HG03457 (cell line): Measurements from ENCODE around the gene RAD9A.

Experiments
- ATAC-seq: cut with Tn5 transposase; IDR thresholded peaks from one replicate; pipeline ENCODE4 v1.9.1; 2021; ENCODE audit warnings: moderate number of reproducible peaks; ENCODE audit not compliant: unreplicated experiment

Gene RAD9A

DNA sequence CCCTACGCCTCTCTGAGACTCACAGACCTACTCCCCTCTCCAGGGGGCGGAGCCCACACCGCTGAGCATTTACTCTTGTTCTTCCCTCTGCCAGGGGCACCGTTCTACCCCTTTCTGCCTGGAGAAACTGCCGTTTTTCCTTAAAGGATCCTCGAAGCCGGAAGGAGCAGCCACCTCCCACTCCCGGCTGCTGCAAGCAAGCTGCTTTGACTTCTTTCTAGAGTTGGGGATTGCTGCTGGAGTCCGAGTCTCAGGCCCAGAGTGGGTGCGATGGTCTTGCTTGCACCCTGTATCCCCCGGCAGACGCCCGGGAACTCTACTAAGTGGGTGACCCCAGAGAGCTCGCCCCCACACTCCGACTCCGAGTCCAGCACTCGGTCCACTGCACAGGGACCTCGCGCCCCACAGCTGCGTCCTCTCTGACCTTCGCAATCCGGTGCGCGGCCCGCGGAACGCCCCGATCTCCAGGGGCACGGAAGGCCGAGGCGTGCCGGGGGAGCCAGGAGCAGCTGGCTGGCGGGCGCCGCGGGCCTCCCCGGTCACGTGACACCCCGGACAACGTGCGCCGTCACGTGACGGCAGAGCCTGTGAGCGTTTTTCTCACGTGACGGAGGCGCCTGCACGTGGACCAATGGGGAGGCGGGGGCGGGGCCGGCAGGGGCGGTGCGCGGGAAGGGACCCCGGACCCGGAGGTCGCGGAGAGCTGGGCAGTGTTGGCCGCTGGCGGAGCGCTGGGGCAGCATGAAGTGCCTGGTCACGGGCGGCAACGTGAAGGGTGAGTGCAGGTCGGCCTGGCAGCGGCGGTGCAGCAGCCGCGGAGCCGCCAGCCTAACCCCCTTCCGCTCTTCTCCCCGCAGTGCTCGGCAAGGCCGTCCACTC, at the start of gene RAD9A:
TSS of gene RAD9A (plus strand) at position 683 of the 879 bp plus-strand sequence. CDS start at position 742, 59 bp downstream.
- peak; percentile 38 for ATAC-seq

DNA sequence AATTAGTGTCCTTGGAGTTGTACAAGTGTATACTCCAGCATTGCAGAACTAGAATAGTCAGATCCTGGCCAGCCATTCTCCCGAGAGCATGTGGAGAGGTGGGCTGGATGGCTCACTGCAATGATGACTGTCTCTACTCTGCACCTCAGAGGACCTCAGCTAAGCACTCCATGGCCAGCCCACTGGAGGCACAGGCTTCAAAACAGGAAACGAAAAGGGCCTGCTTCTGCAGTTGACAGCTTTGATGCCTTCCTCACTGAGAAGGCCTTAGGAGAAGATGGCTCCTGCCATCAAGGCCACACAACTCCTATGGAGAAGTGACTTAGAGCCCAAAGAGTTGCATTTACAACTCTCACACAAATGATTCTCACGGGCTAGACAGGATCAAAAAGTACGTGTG, 47.5 kb upstream of the RAD9A start:
- ATAC-seq: no peak

DNA sequence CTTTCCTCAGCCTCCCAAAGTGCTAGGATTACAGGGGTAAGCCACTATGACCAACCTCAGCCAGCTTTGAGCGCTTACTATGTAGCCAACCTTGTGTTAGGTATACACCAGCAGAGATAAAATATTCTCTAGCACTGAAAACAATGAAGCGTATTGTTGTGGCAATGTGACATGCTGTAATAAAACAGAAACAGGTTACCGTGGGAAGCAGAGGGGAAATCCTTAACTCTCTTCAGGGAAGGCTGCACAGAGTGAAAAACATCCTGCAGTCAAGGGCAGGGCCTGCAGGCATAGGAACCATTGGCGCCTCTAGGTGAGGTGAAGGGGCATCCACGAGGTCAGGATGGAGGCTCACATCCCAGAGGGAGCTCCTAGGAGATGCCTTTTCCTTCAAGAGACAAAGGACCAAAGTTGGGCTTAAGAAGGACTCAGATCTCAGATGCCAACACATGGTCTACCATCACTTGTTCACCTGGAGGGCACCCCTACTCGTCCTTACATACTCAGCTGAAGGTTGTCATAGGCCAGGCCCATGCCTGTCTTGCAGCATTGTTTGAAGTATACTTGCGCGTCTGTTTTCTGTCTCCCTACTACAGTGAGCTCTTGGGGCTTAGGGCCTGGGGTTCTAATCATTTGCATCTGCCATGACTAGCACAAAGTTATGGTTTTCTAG, 46.4 kb upstream of the RAD9A start:
- no peak for ATAC-seq

DNA sequence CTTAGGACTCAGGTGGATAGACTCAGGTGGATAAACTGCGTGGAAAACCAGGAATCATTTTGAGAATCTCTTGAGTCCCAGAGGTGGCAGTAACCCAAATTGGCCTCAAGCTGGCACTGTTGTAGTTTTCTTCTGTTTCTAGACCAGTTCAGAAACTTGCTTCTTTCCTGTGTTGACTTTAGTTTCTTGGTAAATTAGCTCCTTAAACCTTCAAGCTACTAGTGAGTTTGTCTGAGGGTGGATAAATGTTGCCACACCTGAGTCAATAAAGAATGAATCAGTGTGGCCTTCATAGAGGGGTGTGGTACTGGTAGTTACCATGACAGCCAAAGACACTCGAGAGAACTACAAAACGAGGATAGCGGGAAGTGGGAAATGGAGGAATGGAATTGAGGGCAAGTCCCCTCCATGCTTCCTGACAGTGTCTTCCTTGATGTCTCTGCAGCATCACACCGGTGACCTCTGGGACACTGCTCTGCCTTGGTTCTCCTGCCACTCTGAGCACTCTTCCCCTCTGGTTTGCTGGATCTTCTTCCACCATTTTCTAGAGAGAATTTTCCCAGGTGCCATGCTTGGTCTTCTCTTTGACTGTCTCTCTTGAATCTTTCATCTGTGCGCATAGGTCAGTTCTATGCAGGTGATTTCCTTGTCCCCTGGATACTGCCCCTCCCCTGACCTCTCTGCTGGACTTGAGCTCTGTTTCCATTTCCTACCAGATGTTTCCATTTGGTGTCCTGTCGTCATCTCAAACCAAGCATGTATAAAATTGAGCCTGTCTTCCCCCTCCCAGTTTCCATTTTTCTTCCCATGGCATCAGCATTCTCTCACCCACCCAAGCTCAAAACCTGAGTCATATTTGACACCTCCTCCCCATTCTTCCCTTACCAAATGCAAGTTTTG, 45.6 kb upstream of the RAD9A start:
- no peak for ATAC-seq

DNA sequence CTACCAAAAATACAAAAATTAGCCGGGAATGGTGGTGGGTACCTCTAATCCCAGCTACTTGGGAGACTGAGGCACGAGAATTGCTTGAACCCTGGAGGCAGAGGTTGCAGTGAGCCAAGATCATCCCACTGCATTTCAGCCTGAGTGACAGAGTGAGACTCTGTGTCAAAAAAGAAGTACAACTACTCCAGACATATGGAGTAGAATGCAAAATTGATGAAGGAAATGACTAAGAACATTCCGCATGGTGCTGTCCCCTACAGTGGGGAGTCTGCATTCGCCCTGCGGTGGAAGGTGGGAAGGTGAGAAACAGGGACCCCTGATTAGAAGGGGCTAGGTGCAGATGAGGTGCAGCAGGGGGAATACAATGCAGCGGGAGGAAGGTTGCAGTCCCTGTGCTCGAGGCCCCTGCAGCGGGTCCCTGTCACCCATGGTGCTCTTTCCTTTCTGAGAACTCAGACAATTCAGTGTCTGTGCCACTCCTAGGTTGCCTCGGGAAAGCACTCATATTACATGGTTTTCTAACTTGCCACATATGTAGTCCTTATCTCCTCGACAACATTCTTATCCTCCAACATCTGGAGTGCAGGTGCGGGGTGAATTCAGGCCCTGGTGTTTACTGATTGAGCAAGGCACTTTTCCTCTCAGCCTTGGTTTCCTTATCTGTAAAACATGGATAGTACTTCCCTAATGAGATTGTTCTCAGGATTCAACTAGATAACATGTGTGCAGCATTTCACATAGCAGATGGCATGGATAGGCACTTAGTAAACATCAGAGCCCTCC, 43.6 kb upstream of the RAD9A start:
- ATAC-seq: no peak

DNA sequence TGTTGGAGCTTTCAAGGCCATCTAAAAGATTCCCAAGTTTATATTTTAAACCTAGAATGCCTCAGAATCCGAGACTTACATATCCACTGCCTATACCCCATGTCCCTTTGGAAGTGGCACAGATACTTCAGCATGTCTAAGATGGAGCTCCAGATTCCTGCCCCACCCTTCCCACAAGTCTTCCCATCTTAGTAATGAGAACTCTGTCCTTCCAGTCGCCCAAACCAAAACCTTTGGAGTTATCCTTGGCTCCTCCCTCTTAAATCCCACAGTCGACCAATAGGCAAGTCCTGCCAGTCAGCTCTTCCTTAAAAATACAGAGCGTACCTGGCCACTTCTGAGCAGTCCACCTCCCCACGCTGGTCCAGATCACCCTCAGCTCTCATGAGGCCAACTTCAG, 42.8 kb upstream of the RAD9A start:
- no peak for ATAC-seq

DNA sequence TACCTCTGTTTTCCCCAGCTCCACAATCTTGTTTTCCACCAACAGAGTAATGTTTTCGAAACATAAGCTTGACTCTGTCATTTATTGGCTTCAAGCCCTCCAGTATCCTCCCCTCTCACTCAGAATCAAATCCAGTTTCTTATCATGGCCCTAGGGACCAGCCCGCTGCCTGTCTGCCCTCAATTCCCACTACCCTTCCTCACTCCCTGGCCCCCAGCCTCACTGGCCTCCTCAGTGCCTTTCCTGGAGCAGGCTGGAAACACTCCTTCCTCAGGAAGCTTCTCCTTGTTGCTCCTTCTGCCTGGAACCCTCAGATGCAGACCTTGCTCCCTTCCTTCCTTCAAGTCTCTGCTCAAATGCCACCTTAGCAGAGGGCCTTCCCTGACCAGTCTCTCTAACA, 42.3 kb upstream of the RAD9A start:
- ATAC-seq: no peak

DNA sequence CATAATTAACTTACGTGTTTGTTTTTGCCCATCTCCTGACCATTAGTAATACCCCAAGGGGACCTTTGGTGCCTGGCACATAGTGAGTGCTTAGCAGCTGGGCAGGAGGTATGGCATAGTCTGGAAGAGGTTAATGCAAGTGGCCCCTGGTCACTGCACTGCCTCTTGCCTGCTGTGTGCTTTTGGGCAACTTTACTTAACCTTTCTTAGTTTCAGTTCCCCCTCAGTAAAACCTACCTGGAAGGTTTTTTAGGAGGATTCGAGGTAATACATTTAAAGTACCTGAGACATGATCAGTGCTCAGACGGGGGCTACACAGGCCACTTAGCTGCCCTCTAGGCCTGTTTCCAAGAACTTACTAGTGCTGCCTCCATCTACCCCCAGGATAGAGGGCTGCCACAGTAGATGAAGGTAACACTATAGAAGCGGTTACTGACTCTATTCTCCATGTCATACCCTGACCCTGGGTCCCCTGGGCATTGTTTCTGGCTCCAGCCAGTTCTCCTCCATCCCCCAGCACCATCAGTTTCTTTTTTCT, 41.8 kb upstream of the RAD9A start:
- no peak for ATAC-seq

DNA sequence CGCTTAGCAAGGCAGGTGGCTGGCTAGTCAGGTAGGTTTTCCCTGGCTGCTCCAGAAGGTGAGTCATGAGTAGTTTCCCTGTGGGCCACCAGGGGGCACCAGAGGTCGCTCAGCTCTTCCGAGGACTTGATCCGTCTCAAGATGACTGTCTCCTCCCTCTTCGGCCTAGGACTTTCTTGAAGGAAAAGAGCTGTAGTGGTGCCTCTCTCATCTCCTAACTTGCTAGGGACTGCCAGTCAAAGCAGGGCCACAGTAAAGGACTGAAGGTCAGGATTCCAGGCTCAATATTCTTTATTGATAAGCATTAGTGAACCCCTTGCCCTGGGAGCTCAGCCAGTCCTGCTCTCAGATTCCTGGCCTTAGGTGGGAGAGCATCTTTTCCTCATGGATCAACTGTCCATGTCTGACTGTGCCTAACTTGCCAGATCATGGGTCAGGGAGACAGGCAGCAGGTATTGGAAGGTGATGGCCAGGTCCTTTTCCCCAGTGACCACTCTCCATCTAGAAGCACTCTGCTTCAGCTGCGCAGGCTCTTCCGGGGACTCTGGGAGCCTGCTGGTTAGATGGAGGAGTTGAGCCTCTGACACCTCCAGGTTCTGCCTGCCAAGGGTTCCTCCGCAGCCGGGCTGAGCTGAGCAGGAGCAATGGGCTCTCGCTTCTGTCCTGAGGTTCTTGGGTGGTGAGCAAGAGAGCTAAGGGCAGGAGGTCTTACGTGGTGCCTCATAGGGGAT, 40.3 kb upstream of the RAD9A start:
- ATAC-seq: no peak

DNA sequence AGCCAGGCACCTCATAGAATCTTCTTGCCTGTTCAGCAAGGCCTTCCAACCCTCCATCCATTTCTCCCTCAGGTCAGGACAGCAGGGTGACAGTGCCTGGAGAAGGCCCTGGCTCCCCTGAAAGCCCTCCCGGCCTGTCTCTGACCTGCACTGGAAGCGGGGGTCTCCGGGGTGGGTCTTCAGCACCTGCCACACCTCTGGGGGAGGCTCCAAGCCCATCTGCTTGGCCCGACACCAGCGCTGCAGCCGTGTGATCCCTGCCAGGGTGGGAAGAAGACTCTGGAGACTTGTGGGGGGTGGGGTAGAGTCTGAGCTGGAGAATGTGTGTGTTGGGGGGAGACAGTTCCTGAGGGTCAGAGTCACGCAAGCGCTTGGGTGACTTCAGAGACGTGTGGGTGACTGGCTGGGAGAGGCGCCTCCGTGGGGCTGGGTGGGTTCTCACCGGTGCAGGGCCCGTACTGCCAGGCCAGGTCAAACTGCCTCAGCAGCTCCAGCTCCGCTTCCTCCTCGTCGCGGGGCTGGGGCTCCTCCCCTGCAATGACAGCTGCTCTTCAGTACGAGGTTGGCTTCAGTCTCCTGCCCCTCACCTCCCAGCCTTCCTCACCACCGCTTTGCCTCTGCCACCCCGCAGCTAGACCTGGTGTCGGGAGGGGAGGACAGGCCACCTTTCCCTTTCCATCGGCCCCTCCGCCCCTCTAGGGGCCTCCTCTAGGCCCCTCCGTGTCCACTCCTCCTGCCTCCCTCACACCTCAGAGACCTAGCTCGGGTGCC, 39.1 kb upstream of the RAD9A start:
- ATAC-seq: no peak

DNA sequence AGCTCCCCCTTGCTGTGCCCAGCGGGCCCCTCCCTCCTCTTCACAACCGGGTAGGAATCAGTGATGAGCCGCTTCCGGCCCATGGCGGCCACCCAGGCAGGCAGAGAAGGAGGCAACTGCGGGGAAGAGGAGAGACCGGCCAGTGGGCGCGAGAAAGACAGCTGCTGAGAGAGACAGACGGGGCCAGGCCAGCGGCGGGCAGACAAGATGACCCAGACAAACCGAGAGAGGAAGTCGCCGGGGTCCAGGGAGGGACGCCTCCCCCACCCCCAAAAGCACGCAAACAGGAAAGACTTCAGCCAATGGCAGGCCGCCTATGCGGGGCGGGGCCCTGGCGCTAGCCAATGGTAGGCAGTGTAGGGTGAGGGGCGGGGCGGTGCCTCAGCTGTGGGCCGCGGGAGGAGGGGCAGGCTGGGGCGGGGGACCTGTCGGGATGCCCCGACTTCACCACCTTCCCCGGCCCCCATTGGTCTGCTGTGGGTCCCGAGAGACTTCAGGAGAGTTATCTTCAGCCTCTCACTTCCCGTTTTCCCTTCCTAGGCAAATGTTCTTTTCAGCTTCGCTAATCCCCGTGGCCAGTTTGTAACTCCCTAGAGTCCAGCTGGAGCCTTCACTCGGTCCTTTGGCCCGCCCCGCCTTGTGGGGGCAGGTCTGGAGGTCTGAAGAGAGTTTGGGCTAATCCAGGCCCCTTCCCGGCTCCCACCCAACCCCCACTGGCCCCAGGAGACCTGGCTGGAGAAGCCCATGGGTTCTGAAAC, 38.3 kb upstream of the RAD9A start, which contains the start of gene POLD4:
TSS of gene POLD4 (minus strand) at position 230 of the 758 bp plus-strand sequence. CDS start at position 83, 147 bp downstream.
- ATAC-seq: peak; percentile 57

DNA sequence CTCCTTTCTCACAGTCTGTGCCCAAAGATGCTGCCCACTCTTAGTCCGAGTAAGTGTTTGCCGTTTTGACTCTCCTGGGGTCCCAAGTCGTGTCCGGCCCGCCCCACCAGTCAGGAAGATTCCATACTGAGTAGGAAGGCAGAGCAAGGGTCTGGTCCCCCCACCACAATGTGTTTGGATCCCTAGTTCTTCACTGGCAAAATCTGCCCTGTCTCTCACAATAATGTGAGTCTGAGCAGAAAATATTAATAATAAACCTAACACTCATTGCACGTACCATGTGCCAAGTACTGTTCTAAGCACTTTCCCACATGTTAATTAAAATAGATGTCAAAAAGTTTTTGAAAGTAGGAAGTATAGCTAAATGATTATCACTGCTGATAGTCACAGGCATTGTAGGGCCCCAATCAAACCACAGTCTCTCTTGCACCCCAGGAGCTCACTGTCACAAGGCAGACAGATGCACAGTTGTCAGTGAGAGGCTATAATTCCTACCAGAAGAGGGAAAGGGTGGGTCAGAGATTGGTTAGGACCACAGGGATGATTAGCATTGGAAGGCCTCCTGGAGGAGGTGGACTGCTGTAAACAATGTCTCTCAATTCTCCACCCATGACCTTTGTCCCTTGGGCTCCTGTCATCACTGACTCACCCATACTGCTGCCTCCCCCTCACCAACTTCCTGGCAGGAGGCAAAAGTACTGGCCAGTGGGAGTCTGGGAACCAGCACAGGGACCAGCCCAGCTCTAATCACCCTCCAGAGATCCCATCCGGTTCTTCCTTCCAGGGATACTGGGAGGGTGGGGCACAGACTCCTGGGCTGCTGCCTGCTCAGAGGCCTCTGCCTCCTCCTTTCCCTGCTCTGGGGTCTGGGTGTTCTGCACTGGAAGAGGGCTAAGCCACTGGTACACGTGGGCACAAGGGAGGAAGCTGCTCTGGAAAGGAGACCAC, 37.4 kb upstream of the RAD9A start:
- no peak for ATAC-seq

DNA sequence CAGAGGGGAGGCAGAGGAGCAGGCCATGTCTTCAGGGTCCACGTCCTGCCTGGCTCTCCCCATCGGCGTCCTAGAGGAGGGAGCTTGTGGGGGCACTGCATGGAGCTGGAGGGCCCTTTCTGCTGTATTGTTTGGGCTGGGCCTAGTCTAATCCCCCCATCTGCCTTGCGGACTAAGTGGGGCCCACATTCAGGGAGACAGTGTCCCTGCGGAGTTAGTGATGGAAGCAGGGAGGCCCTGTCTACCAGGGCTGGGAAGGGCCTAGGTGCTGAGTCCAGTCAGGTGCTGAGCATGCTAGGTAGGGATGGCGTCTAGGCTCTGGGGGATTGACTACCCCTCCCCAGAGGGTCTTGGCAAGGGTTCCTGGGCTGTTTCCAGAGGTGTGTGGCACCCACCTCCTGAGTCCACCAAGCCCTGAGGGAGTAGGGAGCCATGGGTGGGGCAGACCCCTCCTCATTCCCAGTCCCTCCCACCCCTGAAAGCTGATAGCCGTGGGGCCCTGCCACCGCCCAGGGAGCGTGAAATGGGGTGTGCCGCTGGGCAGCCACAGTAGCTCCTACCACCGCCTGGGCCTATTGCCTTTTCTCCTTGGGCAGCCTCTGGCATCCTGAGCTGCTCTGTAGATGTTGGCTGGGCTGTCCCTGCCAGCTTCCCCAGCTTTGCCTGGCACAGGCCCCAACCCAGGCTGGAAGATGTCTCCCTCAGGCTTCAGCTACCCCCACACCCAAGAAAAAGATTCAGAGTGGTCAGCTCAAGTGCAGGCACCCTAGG, 36.6 kb upstream of the RAD9A start:
- no peak for ATAC-seq

DNA sequence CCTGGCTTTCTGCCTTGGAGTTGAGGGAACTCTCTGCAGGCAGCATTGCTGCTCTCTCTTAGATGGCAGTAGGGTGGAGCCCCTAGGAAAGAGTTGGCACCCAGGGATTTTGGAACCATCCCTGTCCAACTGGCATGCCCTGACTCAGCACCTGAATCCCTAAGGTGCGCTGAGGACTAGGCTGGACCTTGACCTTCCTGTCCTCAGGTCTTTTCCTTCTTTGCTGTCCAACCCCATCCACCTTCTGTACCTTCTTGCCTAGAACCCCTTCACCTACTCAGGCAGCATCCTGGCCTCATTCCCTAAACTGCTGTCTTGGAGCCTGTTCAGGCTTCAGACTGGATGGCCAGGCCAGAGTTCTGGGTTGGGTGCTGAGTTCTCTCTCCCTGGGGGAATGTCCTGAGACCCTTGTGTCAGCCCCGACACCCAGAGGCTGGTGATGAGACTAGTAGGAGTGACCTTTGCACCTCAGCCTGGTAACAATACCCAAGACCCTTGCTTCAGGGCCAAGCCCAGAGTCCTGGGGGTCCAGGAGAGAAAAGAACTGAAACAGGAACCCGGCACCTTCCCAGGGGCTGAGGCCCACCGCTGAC, 35.9 kb upstream of the RAD9A start:
- no peak for ATAC-seq

DNA sequence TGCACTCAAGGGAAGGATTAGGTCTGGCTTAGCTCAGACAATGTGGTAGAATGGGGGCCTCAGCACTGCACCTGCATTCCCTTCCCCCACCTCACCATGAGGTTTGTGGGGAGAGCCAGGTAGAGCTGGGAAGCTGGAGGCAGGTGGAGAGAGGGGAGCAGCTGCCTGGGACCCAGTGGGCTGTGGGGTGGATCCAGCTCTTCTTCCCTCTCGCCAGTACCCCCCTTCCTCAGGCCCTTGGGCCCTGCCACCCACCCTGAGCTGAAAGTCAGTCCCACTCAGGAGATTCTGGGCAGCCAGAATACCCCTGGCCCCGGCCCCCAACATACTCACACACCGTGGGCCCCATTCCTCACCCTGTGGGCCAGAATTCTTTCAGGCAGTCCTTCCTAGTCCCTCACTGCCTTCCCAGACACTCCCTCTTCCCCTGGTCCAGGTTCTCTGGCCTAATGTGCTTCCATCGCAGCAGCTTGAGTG, 35.4 kb upstream of the RAD9A start:
- ATAC-seq: no peak
